HG03139 (cell line): ENCODE results near the gene LCP2.

Experiments used
- ATAC-seq: cut with Tn5 transposase; IDR thresholded peaks from one replicate; pipeline ENCODE4 v1.9.1; 2021; ENCODE audit not compliant: unreplicated experiment

Gene LCP2

DNA sequence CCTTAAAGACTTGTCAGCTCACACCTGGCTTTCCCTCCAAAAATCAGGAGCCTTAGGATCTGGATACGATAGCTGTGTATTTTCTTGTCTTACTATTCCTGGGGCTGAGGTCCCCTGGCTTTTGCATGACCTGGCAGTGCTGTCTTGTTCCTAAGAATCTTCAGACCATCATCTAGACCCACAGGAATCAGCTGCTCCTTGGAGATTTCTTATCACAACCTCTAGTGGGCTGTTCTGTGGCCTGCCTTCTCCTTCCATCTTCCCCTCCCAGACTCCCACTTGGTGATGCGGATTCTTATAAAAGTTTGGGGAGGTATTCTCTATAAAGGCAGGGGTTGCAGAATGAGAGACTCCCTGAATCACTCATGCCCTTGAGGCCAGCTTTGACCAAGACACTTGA is 21.4 kb downstream of the LCP2 start:
- no peak for ATAC-seq

GRCh38 chr5:170275376-170275994 is 22.1 kb downstream of the LCP2 start:
- no peak for ATAC-seq

DNA sequence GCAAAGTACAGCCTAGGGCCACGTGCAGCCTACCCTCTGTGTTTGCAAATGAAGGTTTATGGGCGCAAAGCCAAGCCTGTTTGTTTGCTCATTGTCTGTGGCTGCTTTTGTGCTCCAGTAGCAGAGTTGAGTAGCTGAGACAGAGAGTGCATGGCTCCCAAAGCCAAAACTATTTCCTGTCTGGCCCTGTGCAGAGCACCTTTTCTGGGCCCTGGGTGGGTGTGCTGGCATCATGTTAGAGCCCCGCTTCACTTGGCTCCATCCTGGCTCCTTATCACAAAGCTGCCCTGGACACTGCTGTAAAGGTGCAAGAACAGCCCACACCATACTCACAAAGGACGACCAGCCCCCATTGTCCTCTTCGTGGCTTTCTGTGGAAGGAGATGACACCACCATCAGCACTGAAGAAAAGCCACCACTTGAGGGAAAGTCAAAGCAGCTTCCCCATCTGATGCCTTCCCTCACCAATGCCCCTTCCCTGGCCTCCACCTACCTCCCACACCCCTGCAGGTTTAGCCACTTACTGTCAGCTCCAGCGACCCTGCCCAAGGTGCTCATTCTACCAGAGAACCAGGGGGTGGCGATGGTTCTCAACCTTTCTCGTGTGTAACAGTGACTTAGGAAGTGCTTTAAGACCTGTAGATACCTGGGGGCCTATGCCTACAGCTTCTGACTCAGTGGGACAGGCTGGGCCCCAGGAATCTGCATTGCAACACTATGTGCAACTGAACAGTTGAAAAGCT is 23.4 kb downstream of the LCP2 start:
- ATAC-seq: no peak

DNA sequence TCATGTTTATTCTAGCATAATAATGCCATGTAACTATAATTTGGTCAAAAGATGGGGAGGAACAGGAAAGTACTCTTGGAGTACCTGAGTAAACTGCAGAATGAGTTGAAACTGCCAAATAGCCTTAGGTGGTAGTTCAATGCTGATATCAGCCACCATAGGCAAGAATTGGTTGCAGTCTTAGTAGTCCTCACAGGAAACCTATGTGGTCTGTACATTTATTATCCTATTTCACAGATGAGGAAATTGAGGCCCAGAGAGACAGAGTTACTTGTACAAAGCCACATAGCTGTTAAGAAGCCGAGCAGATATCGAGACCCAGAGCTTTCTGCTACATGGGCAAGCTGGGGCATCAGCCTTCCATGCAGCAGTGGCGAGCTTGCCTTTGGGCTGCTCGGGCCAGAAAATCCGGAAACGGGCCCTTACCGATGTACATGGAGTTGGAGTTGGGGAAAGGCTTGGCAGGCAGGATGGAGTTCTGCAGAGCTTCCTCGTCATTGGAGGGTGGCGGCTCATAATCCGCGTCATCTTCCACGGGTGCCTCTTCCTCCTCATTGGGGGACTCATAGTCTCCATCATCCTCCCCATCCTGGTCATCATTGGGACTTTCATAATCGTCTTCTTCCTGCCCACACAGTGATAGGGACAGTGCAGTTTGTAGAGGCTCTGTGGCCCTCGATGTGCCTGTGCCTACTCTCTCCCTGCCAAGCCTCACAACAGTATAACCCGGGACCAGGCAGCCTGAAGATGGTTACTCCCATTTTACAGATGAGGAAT is 27.1 kb downstream of the LCP2 start:
- no peak for ATAC-seq

GRCh38 chr5:170269579-170269978 is 28.0 kb downstream of the LCP2 start:
- ATAC-seq: no peak

DNA sequence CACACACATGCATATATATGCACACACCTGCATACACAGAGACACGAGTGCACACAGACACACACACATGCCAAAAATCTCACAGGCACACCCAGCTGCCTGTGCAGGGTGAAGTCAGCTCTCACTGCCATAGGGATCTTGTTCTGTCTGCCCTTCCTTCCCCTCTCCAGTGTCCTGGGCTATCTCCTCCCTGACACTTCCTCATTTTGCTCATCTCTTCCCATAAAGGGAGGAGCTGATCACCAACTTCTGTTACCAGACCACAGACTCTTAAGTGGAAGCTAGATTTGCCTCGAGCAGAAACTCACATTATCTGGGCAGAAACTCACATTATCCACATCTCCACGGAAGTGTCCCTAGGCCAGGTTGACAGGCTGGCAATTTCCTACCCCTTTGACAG is 28.7 kb downstream of the LCP2 start:
- no peak for ATAC-seq

DNA sequence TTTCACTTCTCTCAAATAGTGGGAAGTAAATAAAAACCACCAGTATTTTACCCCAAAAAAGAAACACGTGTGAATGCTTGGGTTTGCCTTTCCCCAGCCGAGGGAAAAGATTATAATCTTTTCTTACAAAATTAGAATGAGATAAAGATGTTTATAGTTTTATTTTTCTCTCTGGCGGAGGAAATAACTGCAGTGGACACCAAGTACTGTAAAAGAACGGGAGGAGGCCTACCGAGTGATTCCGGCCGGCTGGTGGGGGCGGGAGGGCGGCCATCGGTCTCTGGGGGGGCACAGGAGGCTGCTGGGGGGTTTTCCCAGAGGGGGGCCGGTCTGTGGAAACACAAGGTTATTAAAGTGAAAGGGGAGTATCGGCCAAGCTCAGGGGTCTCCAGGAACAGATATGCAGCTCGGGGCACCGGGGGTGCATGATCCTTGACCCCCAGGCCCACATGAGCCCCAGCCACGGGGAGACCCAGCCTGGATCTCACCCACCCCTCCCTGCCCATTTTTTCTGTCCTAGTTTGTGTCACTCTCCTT is 29.4 kb downstream of the LCP2 start:
- no peak for ATAC-seq

- peak; percentile 72 for ATAC-seq
These were observed 30.0 kb downstream of the LCP2 start for GRCh38 chr5:170267431-170268152.

DNA sequence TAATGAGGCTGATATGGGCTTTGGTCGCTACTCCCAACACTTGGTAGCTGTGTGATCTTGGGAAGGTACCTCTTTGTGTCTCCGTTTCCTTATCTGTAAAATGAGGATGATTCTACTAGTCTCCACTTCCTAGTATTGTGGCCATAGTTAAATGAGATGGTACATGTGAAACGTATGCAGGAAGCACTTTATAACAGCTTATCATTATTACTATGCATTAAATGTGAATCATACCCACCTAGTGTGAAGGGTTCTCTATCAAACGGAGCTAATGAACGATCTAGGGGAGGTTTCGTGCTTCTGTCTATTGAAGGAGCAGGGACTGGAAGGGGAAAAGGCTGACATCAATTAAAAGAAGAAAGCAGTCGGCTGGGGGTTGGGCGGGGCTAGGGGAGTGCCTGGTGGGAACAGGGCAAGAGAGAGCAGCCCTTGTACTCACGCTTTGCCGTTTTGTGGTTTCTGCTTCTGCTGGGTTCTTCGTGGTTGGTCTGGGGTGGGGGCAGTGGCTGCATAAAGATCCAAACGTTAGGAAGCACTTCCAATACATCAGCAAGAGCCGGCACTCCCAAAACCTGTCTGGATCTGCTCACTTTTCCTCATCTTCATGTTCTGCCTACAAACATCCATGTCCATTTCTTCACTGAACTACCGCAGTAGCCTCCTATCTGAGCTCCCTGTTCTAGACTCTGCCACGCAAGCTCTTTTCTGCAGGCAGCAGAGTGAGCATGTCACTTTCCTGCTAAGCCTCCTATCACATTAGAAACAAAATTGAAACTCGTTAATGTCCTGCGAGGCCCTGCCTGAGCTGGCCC is 30.8 kb downstream of the LCP2 start:
- no peak for ATAC-seq

GRCh38 chr5:170265522-170265921 is 32.1 kb downstream of the LCP2 start:
- ATAC-seq: no peak

- no peak for ATAC-seq
These were observed 33.7 kb downstream of the LCP2 start for GRCh38 chr5:170263906-170264305.

- ATAC-seq: no peak
These were observed 35.2 kb downstream of the LCP2 start for GRCh38 chr5:170262061-170263045.

GRCh38 chr5:170261528-170262043 is 36.0 kb downstream of the LCP2 start:
- ATAC-seq: no peak

- ATAC-seq: no peak
These were observed 40.2 kb downstream of the LCP2 start for GRCh38 chr5:170257370-170257769.

DNA sequence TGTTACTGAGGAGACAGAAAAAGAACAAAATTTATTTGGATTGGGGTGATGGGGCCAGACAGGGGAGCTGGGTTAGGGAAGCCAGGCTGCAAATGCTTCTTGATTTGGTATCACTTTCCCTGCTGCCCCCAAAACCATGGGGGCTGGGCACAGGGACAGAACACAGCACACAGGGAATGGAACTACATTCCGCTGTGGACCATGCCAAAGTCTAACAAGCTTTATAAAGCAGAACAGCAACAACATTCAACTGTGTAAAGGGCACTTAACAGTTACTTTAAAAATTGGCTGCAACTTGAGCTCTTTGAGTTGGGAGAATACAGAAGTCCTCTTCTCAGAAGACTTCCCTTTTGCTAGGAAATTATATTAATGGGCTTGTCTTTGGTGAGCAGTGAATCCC is 41.0 kb downstream of the LCP2 start:
- no peak for ATAC-seq

DNA sequence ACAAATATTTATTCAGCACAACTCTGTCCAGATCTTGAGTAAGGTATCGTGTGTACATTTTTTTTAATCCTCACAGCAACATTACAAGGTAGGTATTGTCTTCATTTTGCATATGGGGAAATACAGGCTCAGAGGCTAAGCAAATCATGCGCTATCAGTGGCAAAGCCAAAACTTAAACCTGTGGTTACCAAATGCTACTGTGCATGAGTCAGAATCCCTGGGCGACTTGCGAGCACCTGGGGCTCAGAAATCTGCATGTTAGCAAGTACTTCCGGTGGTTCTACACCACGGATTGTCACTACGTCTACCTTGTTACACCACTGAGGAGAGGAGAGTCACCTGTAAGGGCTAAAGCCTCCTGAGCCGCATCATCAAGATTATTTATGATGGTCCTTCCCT is 43.5 kb downstream of the LCP2 start:
- ATAC-seq: peak; percentile 84

DNA sequence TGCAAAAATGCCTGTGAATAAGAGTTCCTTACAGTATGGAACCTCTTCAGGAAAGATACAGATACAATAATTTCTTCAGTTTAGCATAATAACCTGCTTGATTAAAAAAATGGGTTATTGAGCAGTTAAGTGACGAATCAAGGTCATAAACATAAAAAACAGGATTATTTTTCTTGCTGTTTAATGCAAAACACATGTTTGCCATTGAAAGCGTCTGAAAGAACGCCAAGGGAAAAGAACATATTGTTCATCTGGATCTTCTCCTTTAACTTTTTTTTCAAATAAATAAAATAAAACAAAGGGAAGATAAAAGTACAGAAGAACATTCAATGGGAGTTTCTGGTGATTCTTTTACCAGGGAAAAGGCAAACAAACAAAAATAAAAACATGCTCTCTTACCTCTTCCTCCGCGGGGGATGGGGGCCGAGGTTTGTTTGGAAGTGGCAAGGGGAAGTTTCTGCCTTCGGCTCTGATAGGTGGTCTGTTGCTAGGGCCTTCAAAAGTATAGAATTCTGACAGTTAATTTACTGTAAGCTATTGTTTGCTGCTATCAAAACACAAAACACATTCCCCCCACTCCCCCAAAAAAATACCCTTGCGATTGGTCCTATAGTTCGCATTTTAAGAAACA is 44.7 kb downstream of the LCP2 start:
- ATAC-seq: no peak

- no peak for ATAC-seq
These were observed 45.5 kb downstream of the LCP2 start for GRCh38 chr5:170252109-170252508.
